ENCODE measurements around the gene CEP350.

The CEP350 gene

GRCh38 chr1:180081474-180081873, 126.9 kb downstream of the CEP350 start:
- no peak for DNase-seq (ENCODE audit: low spot score)
- no peak overlapping the region for H3K4me3 ChIP-seq
- TF ChIP-seq CTCF (IDR thresholded peaks at IDR 0.05) = no peak
- no peak overlapping the region for H3K27ac ChIP-seq

GRCh38 chr1:180083164-180083563, 128.6 kb downstream of the CEP350 start:
- no peak for TF ChIP-seq CTCF (IDR thresholded peaks at IDR 0.05)
- no peak for DNase-seq (ENCODE audit: low spot score)
- H3K4me3 ChIP-seq = no peak overlapping the region
- H3K27ac ChIP-seq = no peak overlapping the region

GRCh38 chr1:180084867-180085266, 130.3 kb downstream of the CEP350 start:
- TF ChIP-seq CTCF (IDR thresholded peaks at IDR 0.05) = no peak
- Histone ChIP-seq H3K4me3 (no peak overlapping the region), H3K27ac (no peak overlapping the region)
- no peak for DNase-seq (ENCODE audit: low spot score)

GRCh38 chr1:180085331-180085730, 130.7 kb downstream of the CEP350 start:
- no peak overlapping the region for H3K4me3 ChIP-seq
- no peak for TF ChIP-seq CTCF (IDR thresholded peaks at IDR 0.05)
- no peak overlapping the region for H3K27ac ChIP-seq
- DNase-seq (ENCODE audit: low spot score) = no peak

- no peak for TF ChIP-seq CTCF (IDR thresholded peaks at IDR 0.05)
- no peak overlapping the region for H3K4me3 ChIP-seq
- H3K27ac ChIP-seq = no peak overlapping the region
- no peak for DNase-seq (ENCODE audit: low spot score)
These were observed 138.5 kb downstream of the CEP350 start for GRCh38 chr1:180092931-180093650.

- TF ChIP-seq CTCF (IDR thresholded peaks at IDR 0.05) = no peak
- no peak overlapping the region for H3K4me3 ChIP-seq
- no peak for DNase-seq (ENCODE audit: low spot score)
- H3K27ac ChIP-seq = no peak overlapping the region
These were observed 140.2 kb downstream of the CEP350 start for GRCh38 chr1:180094705-180095295.

All from coronary artery (tissue), 2 donors.